ENCODE measurements around the gene TENM4. TPM values are rescaled to one million over a fixed set of nuclear protein-coding genes. Genes with fewer than 3 reads are reported as not detected.

Gene TENM4
- total RNA-seq, 1 experiment from 2014 or later, result 25.0 TPM

- ChIA-PET CTCF (interaction anchor here (1.6 kb wide), 1 partner anchor 33 kb away, joined by 4 read pairs; no protein-coding TSS in a partner anchor), POLR2A (no interaction called here)
- no peak overlapping the region for H3K4me3 Mint-ChIP-seq
- ATAC-seq, result no peak
- DNase-seq (ENCODE audit: low spot score), result no peak
- no peak overlapping the region for H3K27ac Mint-ChIP-seq
- H3K27me3 Mint-ChIP-seq (ENCODE audit: low read depth), result no peaks in the 10 kb centered on the region
- TF ChIP-seq JAZF1 (CRISPR knock-in tag; IDR thresholded peaks at IDR 0.05) (no peak), PRRX2 (CRISPR knock-in tag; IDR thresholded peaks at IDR 0.05) (no peak), STAT6 (CRISPR knock-in tag; conservative IDR thresholded peaks at IDR 0.05; ENCODE audit: low read depth) (no peak), USF2 (CRISPR knock-in tag; IDR thresholded peaks at IDR 0.05) (no peak), NFYB (CRISPR knock-in tag; conservative IDR thresholded peaks at IDR 0.05; ENCODE audit: low read depth) (no peak)
- no peaks in the 10 kb centered on the region for H3K36me3 Mint-ChIP-seq
- H3K9me3 Mint-ChIP-seq, result no peaks in the 10 kb centered on the region
- peaks cover 34% of the 10 kb centered on the region for H3K4me1 Mint-ChIP-seq
These were observed 73.0 kb downstream of the TENM4 start for GRCh38 chr11:79367844-79368243.

GRCh38 chr11:79366218-79366617, 74.6 kb downstream of the TENM4 start:
- ATAC-seq, result no peak

GRCh38 chr11:79363861-79364378, 76.9 kb downstream of the TENM4 start:
- no peak overlapping the region for H3K4me3 Mint-ChIP-seq
- ChIA-PET CTCF (interaction anchor here (1.3 kb wide), 1 partner anchor 37 kb away, joined by 3 read pairs; no protein-coding TSS in a partner anchor), POLR2A (no interaction called here)
- no peak for TF ChIP-seq SOX15 (CRISPR knock-in tag; IDR thresholded peaks at IDR 0.05)
- TF ChIP-seq AFF4 (CRISPR knock-in tag; IDR thresholded peaks at IDR 0.05; ENCODE audit: borderline replicate concordance), result no peak
- no peak for TF ChIP-seq ATF2 (CRISPR knock-in tag; IDR thresholded peaks at IDR 0.05; ENCODE audit: borderline replicate concordance, low read depth)
- TF ChIP-seq CREM (CRISPR knock-in tag; IDR thresholded peaks at IDR 0.05), result no peak
- no peak for TF ChIP-seq ZSCAN18 (CRISPR knock-in tag; IDR thresholded peaks at IDR 0.05)
- TF ChIP-seq SMAD3 (CRISPR knock-in tag; IDR thresholded peaks at IDR 0.05; ENCODE audit: borderline replicate concordance), result no peak
- TF ChIP-seq GABPB1 (CRISPR knock-in tag; IDR thresholded peaks at IDR 0.05), result no peak
- TF ChIP-seq ZNF512 (CRISPR knock-in tag; IDR thresholded peaks at IDR 0.05; ENCODE audit: borderline replicate concordance), result no peak

More at GRCh38 chr11:79366218-79366617, 74.6 kb downstream of the TENM4 start:
- no peak for DNase-seq (ENCODE audit: low spot score)
- TF ChIP-seq USF2 (CRISPR knock-in tag; IDR thresholded peaks at IDR 0.05) (no peak), NR2C2 (CRISPR knock-in tag; IDR thresholded peaks at IDR 0.05) (no peak), KAT7 (CRISPR knock-in tag; IDR thresholded peaks at IDR 0.05; ENCODE audit: borderline replicate concordance) (no peak)
- CTCF ChIA-PET, result interaction anchor here (1.7 kb wide), 1 partner anchor 10 kb away, joined by 3 read pairs; no protein-coding TSS in a partner anchor
- H3K4me1 Mint-ChIP-seq, result peaks cover 21% of the 10 kb centered on the region
- H3K9me3 Mint-ChIP-seq, result no peaks in the 10 kb centered on the region
- no peak overlapping the region for H3K27ac Mint-ChIP-seq
- H3K4me3 Mint-ChIP-seq, result no peak overlapping the region
- no peaks in the 10 kb centered on the region for H3K27me3 Mint-ChIP-seq (ENCODE audit: low read depth)
- H3K36me3 Mint-ChIP-seq, result no peaks in the 10 kb centered on the region
- POLR2A ChIA-PET, result interaction anchor here (0.6 kb wide), 1 partner anchor 55 kb away, joined by 3 read pairs; no protein-coding TSS in a partner anchor

More at GRCh38 chr11:79363861-79364378, 76.9 kb downstream of the TENM4 start:
- Mint-ChIP-seq H3K9me3 (no peaks in the 10 kb centered on the region), H3K27ac (no peak overlapping the region), H3K27me3 (ENCODE audit: low read depth) (no peaks in the 10 kb centered on the region), H3K4me1 (peaks cover 14% of the 10 kb centered on the region), H3K36me3 (no peaks in the 10 kb centered on the region)
- DNase-seq (ENCODE audit: low spot score), result no peak
- ATAC-seq, result no peak

Measured in WTC11 (cell line).